Renal cortical epithelial cell (primary cell): ENCODE data around the gene C14orf132. TPM values are rescaled to one million over a fixed set of nuclear protein-coding genes. Genes with fewer than 3 reads are reported as not detected.

Source experiments
- total RNA-seq: library from RNA; depleted of rRNA; stranded (reverse); fragments of >200 nt; gene quantifications from 2 replicates; pipeline ENCODE4 v1.2.3, GENCODE V29; 2014

The C14orf132 gene
- total RNA-seq, 1 donor from 2014 or later = 22.5 TPM

Other genes with a start within 250 kb of the C14orf132 start
- 0.69 and 3.0 TPM in 2 replicates for gene TUNAR, start 162.5 kb upstream of the C14orf132 start, total RNA-seq
- 3.6 and 6.1 TPM in 2 replicates for gene BDKRB2, start 165.5 kb downstream of the C14orf132 start, total RNA-seq
- gene BDKRB1, start 216.8 kb downstream of the C14orf132 start, total RNA-seq = 0.10 TPM in 1 of 2 replicates, not detected in the other